Smooth muscle cell of the pulmonary artery (primary cell): ENCODE data around the gene OLFM1. TPM values are rescaled to one million over a fixed set of nuclear protein-coding genes. Genes with fewer than 3 reads are reported as not detected.

ENCODE experiments used
- total RNA-seq: library from RNA; depleted of rRNA; stranded (reverse); fragments of >200 nt; gene quantifications from 2 replicates; pipeline ENCODE4 v1.2.3, GENCODE V29; 2014

The OLFM1 gene
- total RNA-seq = 0.76 and 2.3 TPM in 2 replicates

DNA sequence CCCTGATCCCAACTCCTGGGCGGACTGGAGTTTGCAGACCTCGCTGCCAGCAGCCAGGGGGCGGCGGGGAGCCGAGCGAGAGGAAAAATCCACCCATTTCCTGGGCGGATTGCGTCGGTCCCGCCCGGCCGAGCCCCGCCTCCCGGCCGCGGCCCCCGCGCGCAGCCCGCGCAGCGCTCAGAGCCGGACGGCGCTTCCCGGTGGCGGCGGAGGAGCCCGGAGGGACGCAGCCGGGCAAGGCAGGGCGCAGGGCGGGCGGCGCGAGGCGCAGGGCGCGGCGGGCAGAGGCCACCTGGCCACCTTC, at the start of gene OLFM1:
Gene OLFM1 (plus strand): TSS at position 180 of the 304 bp plus-strand sequence. CDS start 322 bp downstream, outside the sequence.

Other genes with a start within 250 kb of the OLFM1 start
- not detected in 2 replicates for gene FCN2, start 206.9 kb upstream of the OLFM1 start, total RNA-seq
- gene FCN1, start 169.8 kb upstream of the OLFM1 start, total RNA-seq = not detected in 2 replicates